Sigmoid colon (tissue), 4 donors: ENCODE data around the gene GADL1.

Experiments
- EP300 ChIP-seq, 4 donors: sonication (generic); formaldehyde crosslinking; IDR thresholded peaks; one replicate each; pipeline ENCODE4 v1.6.1; 2017; ENCODE audit warnings: antibody characterized with exemption in 4 of 4
- POLR2A ChIP-seq, 2 donors: fragments of 450-650 bp; IDR thresholded peaks; one replicate each; pipeline ENCODE4 v1.6.1; 2016; ENCODE audit warnings: antibody characterized with exemption in 2 of 2, mild to moderate bottlenecking in 2 of 2, moderate library complexity in 2 of 2
- TF ChIP-seq, protein P1 (sequence below), 4 experiments: fragments of 450-650 bp in 3 of 4; fragments of 200-600 bp in 1 of 4; IDR thresholded peaks; one replicate each; pipeline ENCODE4 v1.5.1; 2016 to 2019; ENCODE audit warnings: antibody characterized with exemption in 4 of 4, mild to moderate bottlenecking in 3 of 4, moderate library complexity in 2 of 4

DNA sequence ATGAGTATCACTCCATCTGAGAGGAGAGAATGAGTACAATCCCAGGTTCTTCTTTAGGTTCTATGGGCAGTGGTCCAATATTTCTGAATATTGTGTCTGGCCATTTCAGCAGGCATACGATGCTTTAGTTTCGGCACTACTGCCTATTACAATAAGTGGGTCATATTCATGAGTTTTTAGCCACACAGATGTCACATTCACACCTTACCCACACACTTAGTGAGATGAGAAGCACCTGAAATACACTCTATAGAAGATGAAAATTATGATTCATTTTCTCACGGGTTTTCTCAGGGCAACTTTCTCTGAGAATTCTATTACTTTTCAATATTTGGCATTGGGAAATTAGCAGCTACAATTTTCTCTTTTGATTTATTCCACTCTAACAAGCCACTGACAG is 155.9 kb downstream of the GADL1 start:
- TF ChIP-seq, protein P1, sequence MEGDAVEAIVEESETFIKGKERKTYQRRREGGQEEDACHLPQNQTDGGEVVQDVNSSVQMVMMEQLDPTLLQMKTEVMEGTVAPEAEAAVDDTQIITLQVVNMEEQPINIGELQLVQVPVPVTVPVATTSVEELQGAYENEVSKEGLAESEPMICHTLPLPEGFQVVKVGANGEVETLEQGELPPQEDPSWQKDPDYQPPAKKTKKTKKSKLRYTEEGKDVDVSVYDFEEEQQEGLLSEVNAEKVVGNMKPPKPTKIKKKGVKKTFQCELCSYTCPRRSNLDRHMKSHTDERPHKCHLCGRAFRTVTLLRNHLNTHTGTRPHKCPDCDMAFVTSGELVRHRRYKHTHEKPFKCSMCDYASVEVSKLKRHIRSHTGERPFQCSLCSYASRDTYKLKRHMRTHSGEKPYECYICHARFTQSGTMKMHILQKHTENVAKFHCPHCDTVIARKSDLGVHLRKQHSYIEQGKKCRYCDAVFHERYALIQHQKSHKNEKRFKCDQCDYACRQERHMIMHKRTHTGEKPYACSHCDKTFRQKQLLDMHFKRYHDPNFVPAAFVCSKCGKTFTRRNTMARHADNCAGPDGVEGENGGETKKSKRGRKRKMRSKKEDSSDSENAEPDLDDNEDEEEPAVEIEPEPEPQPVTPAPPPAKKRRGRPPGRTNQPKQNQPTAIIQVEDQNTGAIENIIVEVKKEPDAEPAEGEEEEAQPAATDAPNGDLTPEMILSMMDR (IDR thresholded peaks at IDR 0.05) = no peak
- TF ChIP-seq POLR2A (IDR thresholded peaks at IDR 0.05) (no peak), EP300 (IDR thresholded peaks at IDR 0.05) (no peak)
